HL-60/S4 treated with phorbol 12-myristate 13-acetate at 8.2 ng/mL for 4 days and 3 days (cell line): Measurements from ENCODE around the gene PRKN.

Experiments used
- in situ Hi-C: fragments of 300-500 bp; cut with MboI; formaldehyde crosslinking; loops from 2 replicates; pipeline ENCODE4 v1.15.0; 2022; ENCODE audit warnings: low sequenced_read_pairs

Gene PRKN

GRCh38 chr6:161710698-161711097 lies 1016.9 kb downstream of the PRKN start:
- in situ Hi-C loops: no loop called here

- in situ Hi-C loops: no loop called here
These were observed 1026.5 kb downstream of the PRKN start for GRCh38 chr6:161701056-161701455.

GRCh38 chr6:161696801-161697200 lies 1030.8 kb downstream of the PRKN start:
- in situ Hi-C loops: no loop called here

- in situ Hi-C loops: no loop called here
These were observed 1032.6 kb downstream of the PRKN start for GRCh38 chr6:161694995-161695394.

GRCh38 chr6:161686655-161687054 lies 1040.9 kb downstream of the PRKN start:
- in situ Hi-C loops: no loop called here

- in situ Hi-C loops: no loop called here
These were observed 1042.7 kb downstream of the PRKN start for GRCh38 chr6:161684731-161685475.

- in situ Hi-C loops: no loop called here
These were observed 1044.2 kb downstream of the PRKN start for GRCh38 chr6:161683400-161683799.

GRCh38 chr6:161682982-161683381 lies 1044.6 kb downstream of the PRKN start:
- in situ Hi-C loops: no loop called here

- in situ Hi-C loops: no loop called here
These were observed 1047.5 kb downstream of the PRKN start for GRCh38 chr6:161679980-161680538.

GRCh38 chr6:161677188-161677587 lies 1050.4 kb downstream of the PRKN start:
- in situ Hi-C loops: no loop called here

GRCh38 chr6:161676586-161676985 lies 1051.0 kb downstream of the PRKN start:
- in situ Hi-C loops: no loop called here

- in situ Hi-C loops: no loop called here
These were observed 1052.5 kb downstream of the PRKN start for GRCh38 chr6:161674930-161675682.

GRCh38 chr6:161673026-161673425 lies 1054.5 kb downstream of the PRKN start:
- in situ Hi-C loops: no loop called here

GRCh38 chr6:161671117-161671516 lies 1056.4 kb downstream of the PRKN start:
- in situ Hi-C loops: no loop called here

GRCh38 chr6:161668665-161669064 lies 1058.9 kb downstream of the PRKN start:
- in situ Hi-C loops: no loop called here

GRCh38 chr6:161667957-161668356 lies 1059.6 kb downstream of the PRKN start:
- in situ Hi-C loops: no loop called here

GRCh38 chr6:161663682-161664081 lies 1063.9 kb downstream of the PRKN start:
- in situ Hi-C loops: no loop called here

GRCh38 chr6:161660666-161661571 lies 1066.6 kb downstream of the PRKN start:
- in situ Hi-C loops: no loop called here

GRCh38 chr6:161658211-161658610 lies 1069.4 kb downstream of the PRKN start:
- in situ Hi-C loops: no loop called here

- in situ Hi-C loops: no loop called here
These were observed 1073.4 kb downstream of the PRKN start for GRCh38 chr6:161654209-161654608.

- in situ Hi-C loops: no loop called here
These were observed 1075.6 kb downstream of the PRKN start for GRCh38 chr6:161651949-161652348.
